ENCODE results near the gene CTTNBP2NL. TPM values are rescaled to one million over a fixed set of nuclear protein-coding genes. Genes with fewer than 3 reads are reported as not detected.
"Not testable (repeated sequence)": the region's sequence is repeated elsewhere in the genome, so short reads cannot be mapped to it uniquely, and the experiment has no call there.

CTTNBP2NL gene
- total RNA-seq, 4 donors from 2014 or later = 44.6 to 64.8 (median 52.4) TPM

DNA sequence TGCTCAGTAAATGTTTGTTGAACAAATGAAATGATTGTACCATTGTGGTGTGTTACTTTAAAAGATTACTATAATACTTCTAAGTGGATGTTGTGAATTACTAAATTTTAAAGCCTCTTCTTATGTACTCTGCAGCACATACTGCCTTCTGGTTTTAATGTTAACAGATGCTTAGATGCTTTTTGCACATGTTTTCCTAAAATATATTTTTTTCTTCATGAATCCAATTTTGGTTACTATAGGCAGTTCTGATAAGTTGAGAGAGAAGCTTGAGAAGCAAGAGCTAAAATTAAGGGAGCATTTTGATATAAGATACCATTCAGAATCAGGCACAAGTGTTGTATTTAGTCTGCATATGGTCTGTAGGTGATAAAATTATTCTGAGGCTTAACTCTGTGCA lies 21.3 kb downstream of the CTTNBP2NL start:
- H3K36me3 ChIP-seq = peaks cover 0 to 35% (median 12%) of the 10 kb centered on the region in 4 donors
- no peaks in the 10 kb centered on the region for H3K4me1 ChIP-seq
- H3K4me3 ChIP-seq = no peak overlapping the region
- DNase-seq = no peak
- no peaks in the 10 kb centered on the region for H3K27me3 ChIP-seq
- TF ChIP-seq POLR2A (IDR thresholded peaks at IDR 0.05) (no peak), POLR2AphosphoS5 (IDR thresholded peaks at IDR 0.05) (no peak), EP300 (IDR thresholded peaks at IDR 0.05; ENCODE audit: low read depth) (no peak)
- TF ChIP-seq, protein P1, sequence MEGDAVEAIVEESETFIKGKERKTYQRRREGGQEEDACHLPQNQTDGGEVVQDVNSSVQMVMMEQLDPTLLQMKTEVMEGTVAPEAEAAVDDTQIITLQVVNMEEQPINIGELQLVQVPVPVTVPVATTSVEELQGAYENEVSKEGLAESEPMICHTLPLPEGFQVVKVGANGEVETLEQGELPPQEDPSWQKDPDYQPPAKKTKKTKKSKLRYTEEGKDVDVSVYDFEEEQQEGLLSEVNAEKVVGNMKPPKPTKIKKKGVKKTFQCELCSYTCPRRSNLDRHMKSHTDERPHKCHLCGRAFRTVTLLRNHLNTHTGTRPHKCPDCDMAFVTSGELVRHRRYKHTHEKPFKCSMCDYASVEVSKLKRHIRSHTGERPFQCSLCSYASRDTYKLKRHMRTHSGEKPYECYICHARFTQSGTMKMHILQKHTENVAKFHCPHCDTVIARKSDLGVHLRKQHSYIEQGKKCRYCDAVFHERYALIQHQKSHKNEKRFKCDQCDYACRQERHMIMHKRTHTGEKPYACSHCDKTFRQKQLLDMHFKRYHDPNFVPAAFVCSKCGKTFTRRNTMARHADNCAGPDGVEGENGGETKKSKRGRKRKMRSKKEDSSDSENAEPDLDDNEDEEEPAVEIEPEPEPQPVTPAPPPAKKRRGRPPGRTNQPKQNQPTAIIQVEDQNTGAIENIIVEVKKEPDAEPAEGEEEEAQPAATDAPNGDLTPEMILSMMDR (IDR thresholded peaks at IDR 0.05) = no peak
- intact Hi-C loops (cut with DNase I; ENCODE audit: low total_unique reads) = no loop called here
- in situ Hi-C loops (cut with MboI; ENCODE audit: low pct_ligation_motif_present in 1 of 4, low pct_unique_long_range_greater_than_20kb in 1 of 4, low sequenced_read_pairs in 3 of 4) = no loop called here
- H3K27ac ChIP-seq = no peak overlapping the region
- H3K9me3 ChIP-seq = no peaks in the 10 kb centered on the region

GRCh38 chr1:112418099-112418892 lies 22.3 kb downstream of the CTTNBP2NL start:
- in situ Hi-C loops (cut with MboI; ENCODE audit: low pct_ligation_motif_present in 1 of 4, low pct_unique_long_range_greater_than_20kb in 1 of 4, low sequenced_read_pairs in 3 of 4) = no loop called here
- DNase-seq = no peak
- Histone ChIP-seq H3K9me3 (no peaks in the 10 kb centered on the region), H3K36me3 (peaks cover 0 to 40% (median 9%) of the 10 kb centered on the region in 4 donors), H3K4me1 (no peaks in the 10 kb centered on the region), H3K4me3 (no peak overlapping the region), H3K27ac (no peak overlapping the region), H3K27me3 (no peaks in the 10 kb centered on the region)
- TF ChIP-seq POLR2A (IDR thresholded peaks at IDR 0.05) = no peak
- TF ChIP-seq, protein P1 (IDR thresholded peaks at IDR 0.05) = no peak
- TF ChIP-seq POLR2AphosphoS5 (IDR thresholded peaks at IDR 0.05) = no peak
- no peak for TF ChIP-seq EP300 (IDR thresholded peaks at IDR 0.05; ENCODE audit: low read depth)
- WGBS, 2 donors (ENCODE audit: low coverage in 1 of 2) = 54 to 70% methylated on average over 2 of the region's 2 CpGs
- intact Hi-C loops (cut with DNase I; ENCODE audit: low total_unique reads) = no loop called here

GRCh38 chr1:112423207-112423606 lies 27.2 kb downstream of the CTTNBP2NL start:
- H3K9me3 ChIP-seq = no peaks in the 10 kb centered on the region
- no peak for TF ChIP-seq EP300 (IDR thresholded peaks at IDR 0.05; ENCODE audit: low read depth)
- no peak for TF ChIP-seq POLR2A (IDR thresholded peaks at IDR 0.05)
- TF ChIP-seq POLR2AphosphoS5 (IDR thresholded peaks at IDR 0.05) = no peak
- TF ChIP-seq, protein P1 (IDR thresholded peaks at IDR 0.05) = no peak
- intact Hi-C loops (cut with DNase I; ENCODE audit: low total_unique reads) (no loop called here), in situ Hi-C loops (cut with MboI; ENCODE audit: low pct_ligation_motif_present in 1 of 4, low pct_unique_long_range_greater_than_20kb in 1 of 4, low sequenced_read_pairs in 3 of 4) (no loop called here)
- H3K4me1 ChIP-seq = no peaks in the 10 kb centered on the region
- no peak overlapping the region for H3K27ac ChIP-seq
- no peaks in the 10 kb centered on the region for H3K27me3 ChIP-seq
- 77 to 94% methylated on average over 1 of the region's 1 CpG for WGBS, 2 donors (ENCODE audit: low coverage in 1 of 2)
- H3K36me3 ChIP-seq = peaks cover 0 to 9% (median 0%) of the 10 kb centered on the region in 4 donors
- DNase-seq = no peak
- H3K4me3 ChIP-seq = no peak overlapping the region

GRCh38 chr1:112423666-112424065 lies 27.7 kb downstream of the CTTNBP2NL start:
- H3K36me3 ChIP-seq; H3K4me3 ChIP-seq; H3K27me3 ChIP-seq; H3K27ac ChIP-seq; intact Hi-C loops (cut with DNase I; ENCODE audit: low total_unique reads); H3K9me3 ChIP-seq; in situ Hi-C loops (cut with MboI; ENCODE audit: low pct_ligation_motif_present in 1 of 4, low pct_unique_long_range_greater_than_20kb in 1 of 4, low sequenced_read_pairs in 3 of 4); DNase-seq; H3K4me1 ChIP-seq: not testable (repeated sequence)
- 91 to 93% methylated on average over 3 to 10 of the region's 11 CpGs for WGBS, 2 donors (ENCODE audit: low coverage in 1 of 2)
